ENCODE measurements around the gene TNFRSF9.

Gene TNFRSF9

GRCh38 chr1:7873801-7874795 lies 66.5 kb downstream of the TNFRSF9 start:
- DNase-seq (ENCODE audit: low read depth in 2 of 2) = no peak

- no peak for DNase-seq (ENCODE audit: low read depth in 2 of 2)
Measured at GRCh38 chr1:7871136-7871535, 69.5 kb downstream of the TNFRSF9 start.

GRCh38 chr1:7869136-7869920 lies 71.3 kb downstream of the TNFRSF9 start:
- no peak for DNase-seq (ENCODE audit: low read depth in 2 of 2)

GRCh38 chr1:7868070-7868780 lies 72.4 kb downstream of the TNFRSF9 start:
- no peak for DNase-seq (ENCODE audit: low read depth in 2 of 2)

GRCh38 chr1:7865978-7866377 lies 74.7 kb downstream of the TNFRSF9 start:
- DNase-seq (ENCODE audit: low read depth in 2 of 2) = no peak
